Activated T-helper 1 cell treated with anti-CD3 and anti-CD28 coated beads, Interleukin-2, amount 50 U/mL, for 16 hours (primary cell): ENCODE measurements around the gene FOSL2.

Experiments used
- DNase-seq, 2 donors: peaks; one replicate each; pipeline ENCODE4 v3.0.0-alpha.2; 2020; ENCODE audit warnings: low read depth in 1 of 2, low spot score in 1 of 2

Gene FOSL2

DNA sequence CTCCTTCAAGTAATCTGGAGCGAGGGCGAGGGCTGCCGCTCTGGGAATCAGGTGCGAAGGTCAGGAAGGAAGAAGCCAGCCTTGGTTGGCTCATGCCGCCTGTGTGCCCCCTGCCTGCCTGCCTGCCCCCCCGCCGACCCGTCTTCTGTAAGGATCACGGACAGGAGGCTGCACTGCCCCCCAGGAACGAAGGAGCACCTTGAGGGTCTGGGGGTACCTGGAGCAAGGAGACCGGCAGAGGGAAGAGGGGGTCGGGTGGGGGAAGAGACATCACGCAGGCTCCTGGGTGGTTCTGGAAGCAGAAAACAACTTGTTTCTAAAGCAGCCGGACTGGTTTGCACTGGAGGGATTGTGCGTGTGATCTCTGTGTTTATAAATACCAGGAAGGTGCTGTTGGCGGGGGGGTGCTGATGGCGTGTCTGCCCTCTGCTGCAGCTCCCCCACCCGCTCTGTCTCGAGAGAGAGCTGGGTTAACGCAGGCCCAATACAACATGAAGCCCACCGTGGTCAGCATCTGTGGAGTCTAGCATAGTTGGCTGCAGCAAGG is 1.7 kb downstream of the FOSL2 start:
- no peak for DNase-seq

DNA sequence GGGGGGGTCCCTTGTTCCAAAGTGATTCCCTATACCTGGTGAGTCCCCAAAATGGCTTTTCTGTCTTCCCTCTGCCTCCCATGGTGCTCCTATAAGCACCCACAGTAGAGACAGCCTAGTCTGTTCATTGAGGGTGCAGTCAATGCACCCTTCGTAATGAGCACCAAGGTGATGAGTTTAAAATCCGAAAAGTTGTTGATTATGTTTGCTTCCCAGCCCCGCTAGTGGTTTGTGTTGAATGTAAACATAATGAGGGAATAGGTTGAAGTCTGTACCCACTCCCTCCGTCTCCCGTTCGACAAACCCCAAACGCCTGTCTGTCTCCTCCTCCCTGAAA is 2.3 kb downstream of the FOSL2 start:
- DNase-seq: no peak

GRCh38 chr2:28395334-28396061 is 2.8 kb downstream of the FOSL2 start:
- no peak for DNase-seq

GRCh38 chr2:28397043-28397381 is 4.4 kb downstream of the FOSL2 start:
- no peak for DNase-seq

GRCh38 chr2:28398101-28398834 is 5.6 kb downstream of the FOSL2 start:
- DNase-seq: no peak

DNA sequence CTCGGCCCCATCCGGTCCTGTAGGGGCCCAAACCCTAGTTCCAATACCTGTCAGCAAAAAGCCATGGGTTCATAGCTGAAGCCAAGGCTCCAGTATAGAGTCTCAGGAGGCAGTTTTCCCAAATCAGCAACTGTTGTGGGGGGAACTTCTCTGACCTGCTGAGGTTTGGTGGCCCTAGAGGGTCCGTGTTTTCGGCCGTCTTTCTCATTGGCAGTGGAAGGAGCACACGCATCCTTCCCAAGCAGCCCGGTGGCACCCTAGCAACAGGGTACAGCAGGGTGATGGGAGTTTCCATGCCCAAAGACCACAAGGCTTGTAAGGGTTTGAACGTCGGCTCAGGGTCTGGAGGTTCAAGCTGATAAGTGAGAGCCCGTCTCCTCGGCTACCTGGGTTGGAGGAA is 6.6 kb downstream of the FOSL2 start:
- no peak for DNase-seq

GRCh38 chr2:28399956-28400355 is 7.3 kb downstream of the FOSL2 start:
- DNase-seq: no peak

GRCh38 chr2:28400419-28400818 is 7.8 kb downstream of the FOSL2 start:
- no peak for DNase-seq

DNA sequence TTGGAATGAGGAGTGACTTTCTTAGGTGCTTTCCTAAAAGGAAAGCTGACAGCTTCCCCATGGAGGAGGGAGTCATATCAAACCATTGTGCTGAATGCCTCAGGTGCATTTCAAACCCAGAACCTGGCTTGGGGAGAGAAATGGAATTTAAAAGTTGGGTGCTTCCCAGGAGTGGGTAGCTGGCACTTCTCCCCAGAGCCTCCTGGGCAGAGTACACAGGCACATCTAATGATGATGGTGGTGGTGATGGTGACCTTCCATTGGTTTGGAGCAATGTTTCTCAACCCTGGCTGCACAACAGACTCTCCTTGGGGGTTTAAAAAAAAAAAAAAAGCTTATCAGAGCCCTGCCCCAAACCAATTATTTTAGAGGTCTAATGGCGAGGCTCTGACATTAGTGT is 8.3 kb downstream of the FOSL2 start:
- no peak for DNase-seq

DNA sequence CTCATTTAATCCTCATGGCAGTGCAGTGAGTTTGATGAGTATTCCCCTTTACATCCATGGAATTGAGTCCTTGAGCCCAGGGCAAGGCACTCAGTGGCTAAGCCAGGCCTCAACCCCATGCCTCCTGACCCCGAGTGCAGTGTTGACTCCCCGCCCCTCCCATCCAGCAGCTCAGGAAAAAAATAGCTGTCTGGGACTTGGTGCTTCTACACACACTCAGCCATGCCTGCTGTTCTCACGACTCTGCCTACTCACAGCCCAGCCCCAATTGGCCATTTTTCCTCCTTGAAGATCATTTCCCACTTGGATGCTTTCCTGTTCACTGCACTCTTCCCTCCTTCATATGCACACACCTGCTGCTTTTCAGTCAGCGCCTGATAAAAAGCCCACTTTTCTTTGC is 8.8 kb downstream of the FOSL2 start:
- DNase-seq: no peak

DNA sequence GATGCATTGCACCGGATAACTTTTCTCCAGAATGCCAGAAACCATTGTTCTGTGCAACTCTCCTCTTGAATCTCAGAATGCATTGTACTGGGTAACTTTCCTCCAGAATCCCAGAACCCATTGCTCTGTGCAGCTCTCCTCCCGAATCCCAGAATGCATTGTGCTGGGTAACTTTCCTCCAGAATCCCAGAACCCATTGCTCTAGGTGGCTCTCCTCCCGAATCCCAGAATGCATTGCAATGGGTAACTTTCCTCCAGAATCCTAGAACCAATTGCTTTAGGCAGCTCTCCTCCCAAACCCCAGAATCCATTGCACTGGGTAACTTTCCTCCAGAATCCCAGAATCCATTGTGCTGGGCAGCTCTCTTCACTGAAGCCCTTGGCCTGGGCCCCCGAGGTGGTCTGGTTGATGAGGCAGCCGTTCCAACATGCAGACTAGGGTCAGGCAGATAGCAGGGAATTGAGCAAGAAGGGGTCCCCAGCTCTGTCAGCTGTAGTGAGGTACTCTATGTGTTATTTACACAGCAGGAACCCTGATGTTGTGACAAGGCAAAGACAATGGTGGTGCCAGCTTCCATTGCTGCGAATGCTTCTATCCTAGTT is 9.4 kb downstream of the FOSL2 start:
- no peak for DNase-seq

DNA sequence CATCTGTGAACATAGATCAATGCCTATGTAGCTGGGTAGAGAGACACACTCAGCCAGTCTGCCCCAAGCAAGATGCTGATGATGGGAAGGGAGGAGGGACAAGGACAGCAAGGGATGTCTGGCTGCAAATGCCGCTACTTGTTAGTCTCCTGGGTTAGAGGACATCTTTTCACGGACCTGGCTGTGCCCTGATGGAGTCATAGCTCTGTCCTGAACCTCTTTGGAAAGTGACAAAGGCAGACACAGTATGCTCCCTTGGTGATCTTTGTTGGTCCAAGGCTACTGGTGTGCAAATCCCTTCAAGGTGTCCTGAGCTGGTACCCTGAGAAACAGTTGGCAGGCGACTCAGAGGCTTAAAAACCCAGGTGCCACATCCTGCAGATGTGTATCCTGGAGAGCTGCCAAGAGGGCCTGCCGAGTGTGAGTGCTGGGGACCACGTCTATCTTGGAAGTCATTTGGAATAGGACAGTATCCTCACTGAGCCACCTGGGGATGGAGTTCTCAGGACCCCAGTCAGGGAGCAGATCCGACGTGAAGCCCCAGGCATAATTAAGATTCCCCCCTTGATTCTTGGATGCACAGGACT is 10.8 kb downstream of the FOSL2 start:
- DNase-seq: no peak

DNA sequence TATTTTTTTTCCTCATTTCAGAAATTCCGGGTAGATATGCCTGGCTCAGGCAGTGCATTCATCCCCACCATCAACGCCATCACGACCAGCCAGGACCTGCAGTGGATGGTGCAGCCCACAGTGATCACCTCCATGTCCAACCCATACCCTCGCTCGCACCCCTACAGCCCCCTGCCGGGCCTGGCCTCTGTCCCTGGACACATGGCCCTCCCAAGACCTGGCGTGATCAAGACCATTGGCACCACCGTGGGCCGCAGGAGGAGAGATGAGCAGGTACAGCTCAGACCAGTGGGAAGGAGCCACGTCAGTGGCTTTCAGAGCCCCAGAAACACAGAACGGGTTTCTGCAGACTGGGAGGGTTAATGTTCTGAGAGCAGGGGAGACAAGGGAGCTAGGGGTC is 11.4 kb downstream of the FOSL2 start:
- no peak for DNase-seq

DNA sequence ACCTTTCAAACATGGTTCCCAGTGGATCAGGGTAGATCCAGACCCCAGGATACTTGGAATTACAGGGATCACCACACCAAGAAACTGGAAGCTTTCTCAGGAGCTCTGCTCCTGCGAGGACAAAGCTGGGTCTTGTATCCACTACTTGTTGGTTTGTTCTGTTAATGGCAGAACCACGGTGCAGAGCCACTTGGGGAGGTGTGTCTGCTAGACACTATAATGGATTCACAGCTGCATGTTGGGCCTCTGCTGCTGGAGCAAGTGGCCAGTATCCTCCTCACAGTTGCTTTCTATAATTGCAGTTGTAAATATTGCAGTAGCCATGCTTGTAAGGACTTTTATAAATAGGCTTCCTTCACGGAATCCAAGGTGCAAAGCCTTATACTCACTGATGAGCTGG is 12.9 kb downstream of the FOSL2 start:
- no peak for DNase-seq

- DNase-seq: peak; percentile 31 to 40
Measured at GRCh38 chr2:28406276-28407096, 13.8 kb downstream of the FOSL2 start.

GRCh38 chr2:28407131-28407975 is 14.7 kb downstream of the FOSL2 start:
- no peak for DNase-seq

DNA sequence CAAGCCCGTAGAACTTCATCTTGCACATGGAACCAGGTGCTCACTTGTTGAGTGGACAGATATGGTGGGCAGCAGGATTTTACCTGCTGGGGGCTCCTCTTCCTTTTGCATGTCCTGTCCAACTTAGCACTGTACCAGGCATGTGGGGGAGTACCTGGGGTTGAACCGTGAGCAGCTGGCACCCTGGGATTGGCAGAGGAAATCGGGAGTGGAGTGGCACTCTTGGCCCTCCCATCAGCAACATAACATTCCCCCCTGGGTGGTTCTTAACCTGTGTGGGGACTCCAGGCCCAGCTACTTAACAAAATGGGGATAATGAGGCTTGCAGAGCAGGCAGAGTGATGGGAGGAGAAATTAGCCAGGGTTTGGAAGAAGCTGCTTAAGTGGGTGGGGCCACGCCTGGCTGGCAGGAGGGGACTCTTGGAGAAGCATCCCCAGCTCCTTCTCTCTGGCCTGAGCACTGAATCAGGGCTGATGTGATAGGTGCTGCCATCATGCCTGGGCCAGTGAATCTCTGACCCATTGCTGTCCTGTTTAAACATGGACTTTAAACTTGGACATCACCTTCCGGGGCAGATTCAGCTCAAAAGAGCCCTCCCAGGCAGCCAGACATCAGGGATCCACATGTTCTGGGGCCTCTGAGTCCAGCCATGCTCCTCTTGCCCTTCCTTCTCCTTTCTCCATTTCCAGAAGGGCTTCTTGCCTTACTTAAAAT is 15.5 kb downstream of the FOSL2 start:
- no peak for DNase-seq

GRCh38 chr2:28408764-28409599 is 16.3 kb downstream of the FOSL2 start:
- peak; percentile 47 to 51 for DNase-seq
